OCI-LY1 (cell line): ENCODE data around the gene PDE5A.

ENCODE experiments used
- H2AFZ ChIP-seq: fragments of 200-600 bp; sonication (generic), shearing (Covaris generic); 2 replicates; pipeline ENCODE4 v1.6.0; 2014; ENCODE audit warnings: antibody characterized with exemption, mild to moderate bottlenecking, low read length
- H3F3A ChIP-seq: fragments of 200-600 bp; sonication (generic), shearing (Covaris generic); 2 replicates; pipeline ENCODE4 v1.6.0; 2014; ENCODE audit warnings: mild to moderate bottlenecking, antibody characterized with exemption, low read length, moderate library complexity; ENCODE audit not compliant: insufficient read depth
- H3K27ac ChIP-seq: fragments of 200-600 bp; sonication (generic); 2 replicates; pipeline ENCODE4 v1.5.1; 2014; ENCODE audit warnings: low read length, mixed run types, mild to moderate bottlenecking, low read depth; ENCODE audit not compliant: poor library complexity, severe bottlenecking
- H3K27me3 ChIP-seq: fragments of 200-600 bp; sonication (generic); 2 replicates; pipeline ENCODE4 v1.6.0; 2014; ENCODE audit warnings: antibody characterized with exemption, mild to moderate bottlenecking, low read length, moderate library complexity; ENCODE audit not compliant: insufficient read depth
- H3K36me3 ChIP-seq: fragments of 200-600 bp; sonication (generic); 2 replicates; pipeline ENCODE4 v1.6.1; 2014; ENCODE audit warnings: mild to moderate bottlenecking, antibody characterized with exemption, low read length, moderate library complexity, mixed read lengths; ENCODE audit not compliant: insufficient read depth
- H3K4me1 ChIP-seq: fragments of 200-600 bp; sonication (generic); 2 replicates; pipeline ENCODE4 v1.5.1; 2014; ENCODE audit warnings: mild to moderate bottlenecking, low read length, moderate library complexity; ENCODE audit not compliant: insufficient read depth, severe bottlenecking
- H3K4me2 ChIP-seq: fragments of 200-600 bp; sonication (generic), shearing (Covaris generic); 2 replicates; pipeline ENCODE4 v1.6.1; 2014; ENCODE audit warnings: low read length
- H3K4me3 ChIP-seq: fragments of 200-600 bp; sonication (generic); 2 replicates; pipeline ENCODE4 v1.5.1; 2014; ENCODE audit warnings: low read length, low read depth, mild to moderate bottlenecking, mixed read lengths; ENCODE audit not compliant: poor library complexity, severe bottlenecking
- H3K79me2 ChIP-seq: fragments of 200-600 bp; shearing (Covaris generic); 2 replicates; pipeline ENCODE4 v1.6.1; 2016; ENCODE audit warnings: mixed run types, low read length, mixed read lengths; ENCODE audit not compliant: insufficient read depth
- H3K9ac ChIP-seq: fragments of 200-600 bp; sonication (generic), shearing (Covaris generic); 2 replicates; pipeline ENCODE4 v1.6.1; 2014; ENCODE audit warnings: mild to moderate bottlenecking, low read length, mixed read lengths
- H3K9me2 ChIP-seq: fragments of 200-600 bp; sonication (generic), shearing (Covaris generic); 2 replicates; pipeline ENCODE4 v1.6.1; 2014; ENCODE audit warnings: low read depth, mild to moderate bottlenecking, low read length, mixed read lengths
- H3K9me3 ChIP-seq: fragments of 200-600 bp; shearing (Covaris generic); 2 replicates; pipeline ENCODE4 v1.6.1; 2014; ENCODE audit warnings: low read length, mixed read lengths
- H4K20me1 ChIP-seq: fragments of 200-600 bp; sonication (generic), shearing (Covaris generic); 2 replicates; pipeline ENCODE4 v1.6.0; 2016; ENCODE audit warnings: mild to moderate bottlenecking, low read length; ENCODE audit not compliant: insufficient read depth
- CTCF ChIP-seq: fragments of 200-600 bp; sonication (generic), shearing (Covaris generic); IDR thresholded peaks from 2 replicates; pipeline ENCODE4 v1.5.1; 2017; ENCODE audit warnings: mild to moderate bottlenecking, antibody characterized with exemption, low read length, moderate library complexity, mixed read lengths
- EZH2 ChIP-seq: fragments of 200-600 bp; sonication (generic), shearing (Covaris generic); IDR thresholded peaks from 2 replicates; pipeline ENCODE4 v1.8.0; 2017; ENCODE audit warnings: borderline replicate concordance, mixed run types, mild to moderate bottlenecking, antibody characterized with exemption, low read length, moderate library complexity, mixed read lengths

The PDE5A gene

GRCh38 chr4:119517361-119518229 lies 111.0 kb downstream of the PDE5A start:
- H3K79me2 ChIP-seq = no peaks in the 10 kb centered on the region
- no peaks in the 10 kb centered on the region for H3F3A ChIP-seq
- no peaks in the 10 kb centered on the region for H4K20me1 ChIP-seq
- no peaks in the 10 kb centered on the region for H3K27me3 ChIP-seq
- no peaks in the 10 kb centered on the region for H3K9me2 ChIP-seq
- no peak overlapping the region for H2AFZ ChIP-seq
- H3K9me3 ChIP-seq = no peaks in the 10 kb centered on the region
- TF ChIP-seq EZH2 = no peak
- no peak for TF ChIP-seq CTCF
- no peak overlapping the region for H3K27ac ChIP-seq
- no peaks in the 10 kb centered on the region for H3K4me1 ChIP-seq
- no peak overlapping the region for H3K4me3 ChIP-seq
- H3K9ac ChIP-seq = no peak overlapping the region
- no peak overlapping the region for H3K4me2 ChIP-seq
- H3K36me3 ChIP-seq = peaks cover 36% of the 10 kb centered on the region; the same call in 1 of the 2 replicates

DNA sequence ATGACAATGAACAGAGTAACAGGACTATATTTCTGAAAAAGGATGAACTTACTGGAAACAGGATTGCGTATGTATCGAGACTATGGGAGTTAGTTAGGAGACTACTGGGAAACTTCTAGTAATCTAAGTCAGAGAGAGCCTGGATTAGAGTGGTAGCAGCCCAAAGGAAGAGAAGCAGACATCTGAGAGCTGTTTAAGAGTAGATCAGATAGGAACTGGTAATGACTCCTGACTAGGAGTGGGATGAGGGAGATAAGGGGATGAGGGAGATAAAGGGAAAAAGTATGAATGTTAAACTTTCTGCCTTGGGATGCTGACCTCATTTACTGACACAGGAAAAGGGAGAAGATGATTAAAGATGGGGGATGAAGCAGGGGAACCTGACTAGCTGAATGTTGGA lies 116.2 kb downstream of the PDE5A start:
- no peak overlapping the region for H3K4me3 ChIP-seq
- H3K4me2 ChIP-seq = no peak overlapping the region
- no peaks in the 10 kb centered on the region for H3K4me1 ChIP-seq
- H4K20me1 ChIP-seq = no peaks in the 10 kb centered on the region
- no peaks in the 10 kb centered on the region for H3K9me3 ChIP-seq
- no peaks in the 10 kb centered on the region for H3K27me3 ChIP-seq
- H2AFZ ChIP-seq = no peak overlapping the region
- no peaks in the 10 kb centered on the region for H3K9me2 ChIP-seq
- no peak overlapping the region for H3K27ac ChIP-seq
- TF ChIP-seq EZH2 (no peak), CTCF (no peak)
- H3K36me3 ChIP-seq = peaks cover 20% of the 10 kb centered on the region; the same call in 1 of the 2 replicates
- H3F3A ChIP-seq = no peaks in the 10 kb centered on the region
- H3K9ac ChIP-seq = no peak overlapping the region
- H3K79me2 ChIP-seq = no peaks in the 10 kb centered on the region

DNA sequence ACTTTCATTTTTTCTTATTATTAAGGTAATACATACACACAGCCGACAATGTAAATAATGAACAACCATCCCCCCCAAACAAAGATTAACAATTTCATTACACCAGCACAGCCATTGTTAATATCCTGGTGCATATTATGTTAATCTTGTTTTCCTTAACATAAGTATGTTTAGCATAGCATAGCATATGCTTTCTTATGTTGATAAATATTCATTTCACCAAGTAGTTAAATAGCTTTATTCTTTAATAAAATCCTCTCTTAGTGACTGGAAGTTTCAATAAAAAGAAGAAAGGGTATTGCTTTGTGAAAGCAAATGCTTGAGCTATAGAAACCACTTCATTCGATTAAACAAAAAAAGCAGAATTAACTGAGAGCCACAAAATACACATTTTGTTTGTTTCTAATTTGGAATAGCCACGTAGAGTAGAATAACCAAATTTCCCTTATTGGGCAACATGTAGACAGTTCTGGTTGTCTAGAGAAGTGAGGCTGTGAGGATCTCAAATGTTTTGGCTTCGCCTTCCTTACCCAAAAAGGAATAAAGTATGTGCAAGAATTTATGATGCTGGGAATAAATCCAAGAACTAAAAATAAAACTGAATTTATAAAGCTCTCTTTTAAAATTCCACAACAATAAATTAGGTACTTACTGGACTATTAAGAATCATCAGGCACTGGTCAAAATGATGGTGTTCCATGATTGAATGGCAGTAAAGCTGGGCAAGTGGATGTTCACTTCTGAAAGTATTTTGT lies 118.0 kb downstream of the PDE5A start:
- Histone ChIP-seq H3K79me2 (no peaks in the 10 kb centered on the region), H4K20me1 (no peaks in the 10 kb centered on the region), H3K9me3 (no peaks in the 10 kb centered on the region), H2AFZ (no peak overlapping the region), H3K27ac (no peak overlapping the region), H3K36me3 (peaks cover 14% of the 10 kb centered on the region; the same call in 1 of the 2 replicates), H3K9ac (no peak overlapping the region), H3K9me2 (no peaks in the 10 kb centered on the region), H3K4me2 (no peak overlapping the region), H3K4me1 (no peaks in the 10 kb centered on the region), H3F3A (no peaks in the 10 kb centered on the region), H3K27me3 (no peaks in the 10 kb centered on the region), H3K4me3 (no peak overlapping the region)
- TF ChIP-seq EZH2 (no peak), CTCF (no peak)
